K562 (cell line): Measurements from ENCODE around the gene E2F3. TPM values are rescaled to one million over a fixed set of nuclear protein-coding genes. Genes with fewer than 3 reads are reported as not detected.

ENCODE experiments used
- ATF1 ChIP-seq, 2 experiments: fragments of 450-650 bp in 1 of 2; IDR thresholded peaks; 2 replicates each; pipeline ENCODE4 v1.6.1; 2016; ENCODE audit warnings: missing compliant biosample characterization in 1 of 2, missing genetic modification characterization in 1 of 2
- ATF3 ChIP-seq, 2 experiments: fragments of 450-650 bp in 1 of 2; sonication (generic) in 1 of 2; formaldehyde crosslinking in 1 of 2; IDR thresholded peaks in 1 of 2; conservative IDR thresholded peaks in 1 of 2; 2 replicates each; pipeline versions ENCODE4 v1.6.1 to v1.8.1; 2016 to 2023; ENCODE audit warnings: mild to moderate bottlenecking in 2 of 2, moderate library complexity in 2 of 2, inconsistent platforms in 1 of 2, missing genetic modification reagents in 1 of 2
- CC2D1A ChIP-seq: fragments of 450-650 bp; IDR thresholded peaks from 2 replicates; pipeline ENCODE4 v1.6.1; 2017; ENCODE audit warnings: mild to moderate bottlenecking
- CCAR2 ChIP-seq: fragments of 200-400 bp; formaldehyde crosslinking; IDR thresholded peaks from 2 replicates; pipeline ENCODE4 v1.6.1; 2017; ENCODE audit warnings: mild to moderate bottlenecking, low read depth, low read length
- ETV1 ChIP-seq: fragments of 450-650 bp; conservative IDR thresholded peaks from 2 replicates; pipeline ENCODE4 v1.6.1; 2016; ENCODE audit warnings: missing genetic modification characterization, control low read depth, low read depth, missing compliant biosample characterization
- FOXM1 ChIP-seq, 2 experiments: fragments of 450-650 bp in 1 of 2; sonication (generic) in 1 of 2; formaldehyde crosslinking in 1 of 2; IDR thresholded peaks; 2 replicates each; pipeline versions ENCODE4 v1.6.1 to v1.9.0; 2017 to 2022; ENCODE audit warnings: low read depth in 2 of 2, mild to moderate bottlenecking in 2 of 2, missing genetic modification reagents in 1 of 2, moderate library complexity in 1 of 2
- KAT8 ChIP-seq: fragments of 450-650 bp; IDR thresholded peaks from 2 replicates; pipeline ENCODE4 v1.6.1; 2016; ENCODE audit warnings: low read depth, mild to moderate bottlenecking
- KHSRP ChIP-seq: fragments of 450-650 bp; IDR thresholded peaks from 2 replicates; pipeline ENCODE4 v1.6.1; 2017
- MIER1 ChIP-seq: fragments of 450-650 bp; IDR thresholded peaks from 2 replicates; pipeline ENCODE4 v1.6.1; 2016; ENCODE audit warnings: antibody characterized with exemption, mild to moderate bottlenecking, low read depth
- MNT ChIP-seq, 2 experiments: fragments of 450-650 bp; conservative IDR thresholded peaks; 2 replicates each; pipeline ENCODE4 v1.6.1; 2017; ENCODE audit warnings: mild to moderate bottlenecking in 2 of 2, moderate library complexity in 2 of 2
- MYNN ChIP-seq, 2 experiments: sonication (generic); formaldehyde crosslinking in 1 of 2; IDR thresholded peaks; 2 replicates each; pipeline versions ENCODE4 v1.5.0 to v1.6.1; 2016 to 2020; ENCODE audit warnings: antibody characterized with exemption in 1 of 2, missing genetic modification reagents in 1 of 2
- RCOR1 ChIP-seq, 2 experiments: IDR thresholded peaks; 2 replicates each; pipeline ENCODE4 v1.6.1; 2012; ENCODE audit warnings: low read depth in 2 of 2, low read length in 2 of 2, borderline replicate concordance in 1 of 2, improper control_type of control experiment in 1 of 2
- SMAD4 ChIP-seq: fragments of 250-450 bp; sonication (Bioruptor Pico); conservative IDR thresholded peaks from 2 replicates; pipeline ENCODE4 v1.8.0; 2021; ENCODE audit warnings: inconsistent platforms, mild to moderate bottlenecking, moderate library complexity
- TAL1 ChIP-seq: fragments of 450-650 bp; IDR thresholded peaks from 2 replicates; pipeline ENCODE4 v1.6.1; 2016; ENCODE audit warnings: mild to moderate bottlenecking
- TCF3 ChIP-seq: sonication (generic); formaldehyde crosslinking; IDR thresholded peaks from 2 replicates; pipeline ENCODE4 v1.4.0; 2020; ENCODE audit warnings: mild to moderate bottlenecking, missing genetic modification reagents
- ZEB2 ChIP-seq: fragments of 450-650 bp; IDR thresholded peaks from 2 replicates; pipeline ENCODE4 v1.6.1; 2016
- ZNF253 ChIP-seq: fragments of 250-450 bp; sonication (Bioruptor Pico); conservative IDR thresholded peaks from 2 replicates; pipeline ENCODE4 v1.6.1; 2021; ENCODE audit warnings: mild to moderate bottlenecking
- ZNF282 ChIP-seq: sonication (generic); formaldehyde crosslinking; IDR thresholded peaks from 2 replicates; pipeline ENCODE4 v1.8.1; 2023; ENCODE audit warnings: missing genetic modification reagents
- ZNF639 ChIP-seq, 2 experiments: fragments of 200-800 bp in 1 of 2; sonication (Bioruptor generic) in 1 of 2; sonication (generic) in 1 of 2; formaldehyde crosslinking in 1 of 2; IDR thresholded peaks in 1 of 2; conservative IDR thresholded peaks in 1 of 2; 2 replicates each; pipeline versions ENCODE4 v1.5.0 to v1.6.1; 2016 to 2020; ENCODE audit warnings: missing compliant biosample characterization in 1 of 2, missing genetic modification characterization in 1 of 2, missing genetic modification reagents in 1 of 2
- ZNF785 ChIP-seq: fragments of 250-450 bp; sonication (Bioruptor Pico); IDR thresholded peaks from 2 replicates; pipeline ENCODE4 v1.4.0; 2020; ENCODE audit warnings: mild to moderate bottlenecking
- polyA plus RNA-seq, 8 experiments: library from polyadenylated mRNA; depleted of rRNA in 4 of 8; stranded (reverse) in 5 of 8; unstranded in 3 of 8; fragments of >200 nt; fragmentation: Nextera tagmentation in 2 of 8; fragmentation: Illumina TruSeq in 1 of 8; extraction: Ambion mirVana in 2 of 8; extraction: Trizol in 1 of 8; gene quantifications; 2 replicates each; pipeline versions ENCODE4 v1.2.1 to v1.2.3, GENCODE V29; 2011 to 2014; ENCODE audit warnings: inconsistent platforms in 1 of 8, missing spikeins in 1 of 8
- total RNA-seq, 7 experiments: library from RNA; depleted of rRNA in 6 of 7; stranded (reverse); fragments of >200 nt in 6 of 7; fragmentation: Illumina TruSeq in 2 of 7; extraction: Trizol in 2 of 7; gene quantifications; 2 replicates each; pipeline versions ENCODE4 v1.2.1 to v1.2.3, GENCODE V29; 2011 to 2021; ENCODE audit warnings: low replicate concordance in 1 of 7

Gene E2F3
- total and polyA plus RNA-seq, 9 of the 15 experiments (the other 6 are each of a cell fraction or from before 2014, with no cell fraction given), result 11.1 to 44.7 (median 27.2) TPM

- TF ChIP-seq ATF3 (IDR thresholded peaks at IDR 0.05) (peak; percentile 72), ATF3 (CRISPR knock-in tag; conservative IDR thresholded peaks at IDR 0.05) (peak; percentile 58; the same call in 1 of the 2 replicates), FOXM1 (IDR thresholded peaks at IDR 0.05; ENCODE audit: low read depth) (peak; percentile 64; the same call in 1 of the 2 replicates), FOXM1 (CRISPR knock-in tag; IDR thresholded peaks at IDR 0.05; ENCODE audit: low read depth) (no peak), TCF3 (CRISPR knock-in tag) (peak; percentile 71), ZNF282 (CRISPR knock-in tag) (no peak), MNT (conservative IDR thresholded peaks at IDR 0.05) (peak; percentile 56 to 75; a peak in 3 of 4 replicates), TAL1 (peak; percentile 61; the same call in 1 of the 2 replicates), ETV1 (no peak), MIER1 (no peak), ZEB2 (0 out of 2 replicates have a peak, but pooled peaks have one; percentile 32), KHSRP (no peak; the same call in 1 of the 2 replicates), ATF1 (CRISPR knock-in tag; IDR thresholded peaks at IDR 0.05) (no peak), ATF1 (tag; IDR thresholded peaks at IDR 0.05) (peak; percentile 11; the same call in 1 of the 2 replicates), ZNF639 (CRISPR knock-in tag; conservative IDR thresholded peaks at IDR 0.05 in 1 of 2, IDR thresholded peaks at IDR 0.05 in 1 of 2) (peak in 1 of 2 experiments; percentile 65; a peak in 1 of 4 replicates), RCOR1 (IDR thresholded peaks at IDR 0.05; ENCODE audit: borderline replicate concordance in 1 of 2, low read depth in 2 of 2, low read length in 2 of 2) (peak in 1 of 2 experiments; percentile 94; a peak in 3 of 4 replicates), CCAR2 (no peak), ZNF253 (CRISPR knock-in tag) (no peak), ZNF785 (no peak), KAT8 (no peak), SMAD4 (CRISPR knock-in tag) (peak; percentile 50; the same call in 1 of the 2 replicates), MYNN (IDR thresholded peaks at IDR 0.05) (peak; percentile 46; the same call in 1 of the 2 replicates), MYNN (CRISPR knock-in tag; IDR thresholded peaks at IDR 0.05) (no peak), CC2D1A (peak; percentile 48; the same call in 1 of the 2 replicates)
Observed at GRCh38 chr6:20444786-20445271, 43.1 kb downstream of the E2F3 start (continued).
